Osteoblast (primary cell): Measurements from ENCODE around the gene SECISBP2L. TPM values are rescaled to one million over a fixed set of nuclear protein-coding genes. Genes with fewer than 3 reads are reported as not detected.

Source experiments
- DNase-seq: peaks from one replicate; pipeline ENCODE4 v3.0.0; 2011; ENCODE audit warnings: low spot score, mixed read lengths; ENCODE audit not compliant: insufficient read length; ENCODE audit errors: missing footprints
- H2AFZ ChIP-seq: 2 replicates; pipeline ENCODE4 v1.6.0; 2011; ENCODE audit warnings: mild to moderate bottlenecking, low read length
- H3K27ac ChIP-seq: 2 replicates; pipeline ENCODE4 v1.5.1; 2011; ENCODE audit warnings: mild to moderate bottlenecking, low read depth, low read length, moderate library complexity
- H3K27me3 ChIP-seq: 2 replicates; pipeline ENCODE4 v1.6.0; 2012; ENCODE audit warnings: mild to moderate bottlenecking, control low read depth, inconsistent platforms, low read length, moderate library complexity; ENCODE audit not compliant: insufficient read depth
- H3K36me3 ChIP-seq: 2 replicates; pipeline ENCODE4 v1.5.1; 2011; ENCODE audit warnings: mild to moderate bottlenecking, low read length, control low read depth, moderate library complexity; ENCODE audit not compliant: insufficient read depth
- H3K4me1 ChIP-seq: 2 replicates; pipeline ENCODE4 v1.5.1; 2011; ENCODE audit warnings: mild to moderate bottlenecking, low read length, control low read depth, moderate library complexity; ENCODE audit not compliant: insufficient read depth
- H3K4me2 ChIP-seq: 2 replicates; pipeline ENCODE4 v1.6.0; 2011; ENCODE audit warnings: mild to moderate bottlenecking, low read length; ENCODE audit not compliant: insufficient read depth
- H3K4me3 ChIP-seq: fragments of 200-600 bp; sonication (generic); 3 replicates; pipeline ENCODE4 v1.5.1; 2012; ENCODE audit warnings: mild to moderate bottlenecking, low read length, inconsistent platforms; ENCODE audit not compliant: insufficient read depth
- H3K79me2 ChIP-seq: 2 replicates; pipeline ENCODE4 v1.6.0; 2012; ENCODE audit warnings: mild to moderate bottlenecking, low read length, control low read depth, inconsistent platforms; ENCODE audit not compliant: insufficient read depth
- H3K9me3 ChIP-seq: 2 replicates; pipeline ENCODE4 v1.5.1; 2011; ENCODE audit warnings: low read depth, low read length, control low read depth
- H4K20me1 ChIP-seq: 2 replicates; pipeline ENCODE4 v1.6.0; 2012; ENCODE audit warnings: mild to moderate bottlenecking, low read length, control low read depth; ENCODE audit not compliant: insufficient read depth
- total RNA-seq: library from RNA; depleted of rRNA; stranded (reverse); fragments of >200 nt; gene quantifications from 2 replicates; pipeline ENCODE4 v1.2.3, GENCODE V29; 2012
- TF ChIP-seq, protein P1 (sequence below): IDR thresholded peaks from 2 replicates; pipeline ENCODE4 v1.5.1; 2011; ENCODE audit warnings: mild to moderate bottlenecking, low read depth, low read length, moderate library complexity; ENCODE audit errors: extremely low read depth

The SECISBP2L gene
- total RNA-seq, 1 donor = 42.3 TPM

DNA sequence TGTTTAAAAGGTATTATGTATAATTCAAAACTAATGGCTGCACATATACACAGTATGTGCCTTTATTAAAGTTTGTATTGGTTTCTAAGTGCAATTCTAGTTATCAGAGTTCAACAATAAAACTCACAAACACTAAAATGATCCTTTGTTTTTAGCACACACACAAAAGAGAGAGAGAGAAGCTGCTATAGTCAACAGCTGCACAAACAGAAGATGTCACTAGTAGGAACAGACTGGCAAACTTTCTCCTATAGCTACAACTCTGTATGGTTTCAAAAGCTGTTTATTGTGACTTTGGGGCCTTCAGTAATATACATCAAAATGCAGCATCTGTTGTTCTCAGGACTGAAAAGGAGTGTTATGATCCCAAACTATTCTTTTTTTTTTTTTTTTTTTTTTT is 6.1 kb downstream of the SECISBP2L start:
- Histone ChIP-seq H3K27me3 (no peaks in the 10 kb centered on the region), H3K4me3 (no peak overlapping the region), H3K79me2 (peaks cover 92% of the 10 kb centered on the region), H3K9me3 (no peaks in the 10 kb centered on the region), H3K27ac (no peak overlapping the region), H3K4me2 (no peak overlapping the region), H4K20me1 (peaks cover 11% of the 10 kb centered on the region), H3K4me1 (peaks cover 31% of the 10 kb centered on the region), H2AFZ (no peak overlapping the region), H3K36me3 (peaks cover 14% of the 10 kb centered on the region)
- DNase-seq = peak; percentile 48
- TF ChIP-seq, protein P1, sequence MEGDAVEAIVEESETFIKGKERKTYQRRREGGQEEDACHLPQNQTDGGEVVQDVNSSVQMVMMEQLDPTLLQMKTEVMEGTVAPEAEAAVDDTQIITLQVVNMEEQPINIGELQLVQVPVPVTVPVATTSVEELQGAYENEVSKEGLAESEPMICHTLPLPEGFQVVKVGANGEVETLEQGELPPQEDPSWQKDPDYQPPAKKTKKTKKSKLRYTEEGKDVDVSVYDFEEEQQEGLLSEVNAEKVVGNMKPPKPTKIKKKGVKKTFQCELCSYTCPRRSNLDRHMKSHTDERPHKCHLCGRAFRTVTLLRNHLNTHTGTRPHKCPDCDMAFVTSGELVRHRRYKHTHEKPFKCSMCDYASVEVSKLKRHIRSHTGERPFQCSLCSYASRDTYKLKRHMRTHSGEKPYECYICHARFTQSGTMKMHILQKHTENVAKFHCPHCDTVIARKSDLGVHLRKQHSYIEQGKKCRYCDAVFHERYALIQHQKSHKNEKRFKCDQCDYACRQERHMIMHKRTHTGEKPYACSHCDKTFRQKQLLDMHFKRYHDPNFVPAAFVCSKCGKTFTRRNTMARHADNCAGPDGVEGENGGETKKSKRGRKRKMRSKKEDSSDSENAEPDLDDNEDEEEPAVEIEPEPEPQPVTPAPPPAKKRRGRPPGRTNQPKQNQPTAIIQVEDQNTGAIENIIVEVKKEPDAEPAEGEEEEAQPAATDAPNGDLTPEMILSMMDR = no peak

DNA sequence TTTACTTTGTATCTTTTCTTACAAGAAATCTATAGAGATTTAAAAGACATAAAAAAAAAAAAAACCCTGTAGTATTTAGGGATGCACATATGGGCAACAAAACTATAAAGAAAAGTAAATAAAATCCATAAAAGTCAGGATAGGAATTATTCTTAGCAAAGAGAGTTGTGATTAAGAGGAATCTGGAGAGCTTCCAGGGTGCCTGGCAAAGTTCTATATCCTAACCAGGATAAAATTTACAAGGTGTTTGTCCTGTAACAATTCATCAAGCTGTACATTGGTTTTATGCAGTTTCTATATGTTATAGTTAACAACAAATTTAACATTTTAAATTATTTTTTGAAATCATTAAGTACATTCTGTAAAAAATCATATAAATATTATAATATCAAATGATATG is 7.9 kb downstream of the SECISBP2L start:
- Histone ChIP-seq H4K20me1 (peaks cover 8% of the 10 kb centered on the region), H3K27ac (peak overlapping the region; percentile 4), H2AFZ (no peak overlapping the region), H3K4me2 (no peak overlapping the region), H3K79me2 (peaks cover 86% of the 10 kb centered on the region), H3K4me1 (peaks cover 18% of the 10 kb centered on the region), H3K9me3 (no peaks in the 10 kb centered on the region), H3K36me3 (peaks cover 25% of the 10 kb centered on the region), H3K4me3 (no peak overlapping the region), H3K27me3 (no peaks in the 10 kb centered on the region)
- TF ChIP-seq, protein P1 = no peak
- no peak for DNase-seq

GRCh38 chr15:49037546-49037940 is 8.7 kb downstream of the SECISBP2L start:
- TF ChIP-seq, protein P1 = no peak
- peak overlapping the region; percentile 60 for H3K27ac ChIP-seq
- no peaks in the 10 kb centered on the region for H3K27me3 ChIP-seq
- H2AFZ ChIP-seq = no peak overlapping the region
- peaks cover 83% of the 10 kb centered on the region for H3K79me2 ChIP-seq
- no peak for DNase-seq
- no peak overlapping the region for H3K4me3 ChIP-seq
- H3K4me2 ChIP-seq = peak overlapping the region; percentile 13
- H3K4me1 ChIP-seq = peaks cover 18% of the 10 kb centered on the region
- peaks cover 8% of the 10 kb centered on the region for H4K20me1 ChIP-seq
- H3K36me3 ChIP-seq = peaks cover 27% of the 10 kb centered on the region
- no peaks in the 10 kb centered on the region for H3K9me3 ChIP-seq

DNA sequence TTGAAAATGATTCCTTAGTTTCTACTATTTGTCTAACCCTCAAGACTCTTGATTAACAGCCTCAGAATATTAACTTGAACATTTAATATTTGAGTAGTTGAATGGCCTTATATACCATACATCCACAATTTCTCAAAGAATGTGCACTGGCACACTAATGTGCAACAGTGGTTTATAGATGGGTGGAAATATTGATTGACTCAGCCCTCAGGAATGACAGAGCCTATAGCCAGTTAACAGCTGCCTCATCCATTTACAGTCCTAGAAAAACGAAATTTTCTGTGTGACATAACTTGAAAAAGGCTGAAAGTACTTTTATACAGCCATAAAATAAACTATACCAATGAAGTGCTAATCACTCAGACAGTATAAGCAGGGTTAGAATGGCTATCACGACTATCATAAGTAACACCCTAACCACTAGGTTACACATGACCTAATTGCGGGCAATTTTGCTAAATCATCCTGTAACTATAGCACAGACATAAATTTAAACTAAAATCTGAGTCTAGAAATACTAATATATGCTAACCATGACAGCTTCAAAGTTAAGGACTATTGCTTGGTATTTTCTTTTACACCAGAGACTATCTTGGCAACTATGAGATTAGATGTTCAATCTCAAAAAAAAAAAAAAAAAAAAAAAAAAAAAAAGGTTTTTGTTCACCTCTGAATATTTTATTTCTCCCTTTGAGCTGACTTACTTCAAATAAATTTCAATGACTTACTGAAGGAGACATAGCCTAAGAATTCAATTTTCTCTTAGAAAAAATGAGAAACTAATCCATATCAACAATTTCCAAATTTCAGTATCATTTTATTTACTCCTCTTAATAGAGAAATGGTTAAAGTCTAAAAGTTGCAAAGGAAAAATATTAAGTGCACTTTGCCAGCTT is 9.3 kb downstream of the SECISBP2L start:
- H2AFZ ChIP-seq = no peak overlapping the region
- TF ChIP-seq, protein P1 = no peak
- peak overlapping the region; percentile 22 for H3K4me2 ChIP-seq
- H3K27me3 ChIP-seq = no peaks in the 10 kb centered on the region
- no peaks in the 10 kb centered on the region for H3K9me3 ChIP-seq
- H3K4me1 ChIP-seq = peaks cover 18% of the 10 kb centered on the region
- peaks cover 26% of the 10 kb centered on the region for H3K36me3 ChIP-seq
- peaks cover 77% of the 10 kb centered on the region for H3K79me2 ChIP-seq
- H3K27ac ChIP-seq = peak overlapping the region; percentile 60
- no peak for DNase-seq
- H3K4me3 ChIP-seq = no peak overlapping the region
- H4K20me1 ChIP-seq = peaks cover 4% of the 10 kb centered on the region
